ENCODE data around the gene FRMD4B.

The FRMD4B gene

DNA sequence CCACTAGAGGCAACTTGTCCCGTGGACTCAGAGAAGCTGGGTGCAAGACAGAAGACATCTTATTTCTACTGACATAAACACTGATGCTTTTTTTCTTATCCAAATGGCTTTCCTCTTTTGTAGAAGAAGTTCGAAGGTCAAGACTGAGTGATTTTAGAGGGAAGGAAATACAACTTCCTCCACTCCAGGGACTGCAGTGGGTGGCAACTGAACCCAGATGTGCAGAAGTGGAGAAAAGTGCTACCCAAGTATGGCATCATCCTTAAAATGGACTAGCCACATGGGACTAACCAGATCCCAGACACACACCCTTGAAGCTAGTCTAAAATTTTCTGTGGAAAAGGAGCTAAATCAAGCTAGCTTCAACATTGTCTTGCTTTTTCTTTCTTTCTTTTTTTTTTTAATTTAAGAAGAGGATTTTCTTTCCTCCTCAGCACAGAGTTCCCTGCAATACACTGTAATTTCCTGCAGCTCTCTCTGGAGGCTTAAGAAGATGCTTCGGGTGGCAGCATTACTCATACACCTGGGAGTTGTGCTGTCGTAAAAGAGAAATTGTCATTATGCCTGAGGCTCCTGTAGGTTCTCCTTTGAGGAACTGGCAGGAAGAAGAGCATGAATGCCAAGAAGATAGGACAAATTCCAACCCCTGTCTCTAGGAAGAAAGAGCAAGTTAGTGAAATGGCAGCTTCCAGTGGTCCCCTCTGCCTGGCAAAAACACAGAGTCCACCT lies 3.8 kb upstream of the FRMD4B start:
- Histone ChIP-seq H3K9ac (ENCODE audit: low read depth, low read length, poor library complexity, severe bottlenecking) (no peak overlapping the region), H3K4me3 (ENCODE audit: low read length, poor library complexity, severe bottlenecking) (no peak overlapping the region), H3K9me2 (replicated peaks; ENCODE audit: low read depth, low read length) (no peaks in the 10 kb centered on the region), H3K9me3 (ENCODE audit: insufficient read depth, low read depth, low read length) (no peaks in the 10 kb centered on the region), H3K79me2 (ENCODE audit: insufficient read depth, low read length) (no peaks in the 10 kb centered on the region), H4K20me1 (ENCODE audit: insufficient read depth, low read length, poor library complexity, severe bottlenecking) (no peaks in the 10 kb centered on the region), H3K36me3 (ENCODE audit: insufficient read depth, low read length) (no peaks in the 10 kb centered on the region), H3K4me1 (ENCODE audit: insufficient read depth, low read length, poor library complexity, severe bottlenecking) (peaks cover 13% of the 10 kb centered on the region), H3F3A (ENCODE audit: low read depth) (no peaks in the 10 kb centered on the region), H3K27me3 (ENCODE audit: insufficient read depth, low read length, poor library complexity, severe bottlenecking) (peaks cover 18% of the 10 kb centered on the region), H2AFZ (ENCODE audit: low read length) (no peak overlapping the region), H3K4me2 (ENCODE audit: low read depth, low read length, poor library complexity, severe bottlenecking) (no peak overlapping the region)
- TF ChIP-seq, protein P1, sequence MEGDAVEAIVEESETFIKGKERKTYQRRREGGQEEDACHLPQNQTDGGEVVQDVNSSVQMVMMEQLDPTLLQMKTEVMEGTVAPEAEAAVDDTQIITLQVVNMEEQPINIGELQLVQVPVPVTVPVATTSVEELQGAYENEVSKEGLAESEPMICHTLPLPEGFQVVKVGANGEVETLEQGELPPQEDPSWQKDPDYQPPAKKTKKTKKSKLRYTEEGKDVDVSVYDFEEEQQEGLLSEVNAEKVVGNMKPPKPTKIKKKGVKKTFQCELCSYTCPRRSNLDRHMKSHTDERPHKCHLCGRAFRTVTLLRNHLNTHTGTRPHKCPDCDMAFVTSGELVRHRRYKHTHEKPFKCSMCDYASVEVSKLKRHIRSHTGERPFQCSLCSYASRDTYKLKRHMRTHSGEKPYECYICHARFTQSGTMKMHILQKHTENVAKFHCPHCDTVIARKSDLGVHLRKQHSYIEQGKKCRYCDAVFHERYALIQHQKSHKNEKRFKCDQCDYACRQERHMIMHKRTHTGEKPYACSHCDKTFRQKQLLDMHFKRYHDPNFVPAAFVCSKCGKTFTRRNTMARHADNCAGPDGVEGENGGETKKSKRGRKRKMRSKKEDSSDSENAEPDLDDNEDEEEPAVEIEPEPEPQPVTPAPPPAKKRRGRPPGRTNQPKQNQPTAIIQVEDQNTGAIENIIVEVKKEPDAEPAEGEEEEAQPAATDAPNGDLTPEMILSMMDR (conservative IDR thresholded peaks at IDR 0.05; ENCODE audit: low read length) = no peak
- TF ChIP-seq EZH2phosphoT487 (IDR thresholded peaks at IDR 0.05; ENCODE audit: borderline replicate concordance) = no peak

DNA sequence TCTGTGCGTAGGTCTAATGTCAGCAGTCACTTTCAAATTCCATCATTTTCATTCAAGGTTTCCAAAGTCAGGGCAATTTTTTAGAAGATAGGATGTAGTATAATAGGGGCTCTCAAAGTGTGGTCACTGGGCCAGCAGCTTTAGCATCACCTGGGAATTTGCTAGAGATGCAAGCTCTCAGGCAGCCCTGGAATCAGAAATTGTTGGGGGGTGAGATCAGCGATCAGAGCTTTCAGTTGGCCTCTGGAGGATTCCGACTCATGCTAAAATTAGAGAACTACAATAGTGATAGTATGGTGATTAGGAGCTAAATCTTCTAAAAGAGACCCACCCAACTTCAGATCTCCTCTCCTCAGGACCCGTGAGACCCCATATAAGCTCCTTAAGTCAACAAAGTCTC lies 2.4 kb upstream of the FRMD4B start:
- no peaks in the 10 kb centered on the region for H3K9me3 ChIP-seq (ENCODE audit: insufficient read depth, low read depth, low read length)
- H3K79me2 ChIP-seq (ENCODE audit: insufficient read depth, low read length) = no peaks in the 10 kb centered on the region
- peaks cover 25% of the 10 kb centered on the region for H3K27me3 ChIP-seq (ENCODE audit: insufficient read depth, low read length, poor library complexity, severe bottlenecking)
- no peak overlapping the region for H2AFZ ChIP-seq (ENCODE audit: low read length)
- H3K4me2 ChIP-seq (ENCODE audit: low read depth, low read length, poor library complexity, severe bottlenecking) = no peak overlapping the region
- H3K4me1 ChIP-seq (ENCODE audit: insufficient read depth, low read length, poor library complexity, severe bottlenecking) = peaks cover 13% of the 10 kb centered on the region
- no peaks in the 10 kb centered on the region for H3F3A ChIP-seq (ENCODE audit: low read depth)
- no peak overlapping the region for H3K9ac ChIP-seq (ENCODE audit: low read depth, low read length, poor library complexity, severe bottlenecking)
- no peaks in the 10 kb centered on the region for H3K9me2 ChIP-seq (replicated peaks; ENCODE audit: low read depth, low read length)
- no peaks in the 10 kb centered on the region for H4K20me1 ChIP-seq (ENCODE audit: insufficient read depth, low read length, poor library complexity, severe bottlenecking)
- H3K36me3 ChIP-seq (ENCODE audit: insufficient read depth, low read length) = no peaks in the 10 kb centered on the region
- no peak overlapping the region for H3K4me3 ChIP-seq (ENCODE audit: low read length, poor library complexity, severe bottlenecking)
- TF ChIP-seq, protein P1 (conservative IDR thresholded peaks at IDR 0.05; ENCODE audit: low read length) = no peak
- no peak for TF ChIP-seq EZH2phosphoT487 (IDR thresholded peaks at IDR 0.05; ENCODE audit: borderline replicate concordance)

DNA sequence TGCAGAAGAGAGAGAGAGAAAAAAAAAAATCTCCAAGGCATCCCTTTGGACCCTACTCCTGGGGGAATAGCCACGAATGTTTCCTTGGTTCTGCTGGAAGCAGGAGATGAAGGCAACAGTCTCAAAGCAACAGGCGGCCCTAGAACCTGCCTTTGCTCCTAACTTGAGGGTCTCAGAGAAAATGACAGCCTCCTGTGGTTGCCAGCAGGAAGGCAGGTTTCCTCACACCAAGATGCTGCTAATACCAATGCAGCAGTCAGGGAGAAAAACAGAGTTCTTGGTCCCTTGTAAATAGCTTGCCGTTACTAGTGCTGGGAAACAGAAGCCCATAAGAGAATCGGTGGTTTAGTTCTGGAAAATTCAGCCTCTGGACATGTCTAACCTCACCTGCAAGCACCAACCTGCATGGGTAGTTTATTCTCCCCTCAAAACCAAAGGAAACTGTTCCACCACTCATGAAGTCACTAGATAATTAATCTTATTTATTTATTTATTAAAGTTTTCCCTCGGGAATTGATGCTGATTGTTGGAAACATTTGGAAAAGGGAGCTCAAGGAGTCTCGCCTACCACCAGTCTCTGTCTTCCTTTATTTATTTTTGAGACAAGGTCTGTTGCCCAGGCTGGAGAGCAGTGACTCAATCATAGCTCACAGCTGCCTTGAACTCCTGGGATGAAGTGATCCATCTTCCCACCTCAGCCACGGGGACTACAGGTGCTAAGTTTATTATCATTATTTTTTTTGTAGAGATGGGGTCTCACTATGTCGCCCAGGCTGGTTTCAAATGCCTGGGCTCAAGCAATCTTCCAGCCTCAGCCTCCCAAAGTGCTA lies 883 bp upstream of the FRMD4B start:
- peaks cover 13% of the 10 kb centered on the region for H3K4me1 ChIP-seq (ENCODE audit: insufficient read depth, low read length, poor library complexity, severe bottlenecking)
- peaks cover 25% of the 10 kb centered on the region for H3K27me3 ChIP-seq (ENCODE audit: insufficient read depth, low read length, poor library complexity, severe bottlenecking)
- H3K4me2 ChIP-seq (ENCODE audit: low read depth, low read length, poor library complexity, severe bottlenecking) = peak overlapping the region; percentile 95
- H3K9ac ChIP-seq (ENCODE audit: low read depth, low read length, poor library complexity, severe bottlenecking) = peak overlapping the region; percentile 26
- H3K9me3 ChIP-seq (ENCODE audit: insufficient read depth, low read depth, low read length) = no peaks in the 10 kb centered on the region
- TF ChIP-seq, protein P1 (conservative IDR thresholded peaks at IDR 0.05; ENCODE audit: low read length) = peak; percentile 23
- no peak for TF ChIP-seq EZH2phosphoT487 (IDR thresholded peaks at IDR 0.05; ENCODE audit: borderline replicate concordance)
- peak overlapping the region; percentile 85 for H2AFZ ChIP-seq (ENCODE audit: low read length)
- H3F3A ChIP-seq (ENCODE audit: low read depth) = no peaks in the 10 kb centered on the region
- no peaks in the 10 kb centered on the region for H3K36me3 ChIP-seq (ENCODE audit: insufficient read depth, low read length)
- H3K79me2 ChIP-seq (ENCODE audit: insufficient read depth, low read length) = no peaks in the 10 kb centered on the region
- H3K9me2 ChIP-seq (replicated peaks; ENCODE audit: low read depth, low read length) = no peaks in the 10 kb centered on the region
- H4K20me1 ChIP-seq (ENCODE audit: insufficient read depth, low read length, poor library complexity, severe bottlenecking) = no peaks in the 10 kb centered on the region
- H3K4me3 ChIP-seq (ENCODE audit: low read length, poor library complexity, severe bottlenecking) = peak overlapping the region; percentile 71

Data from Loucy (cell line).